HCT116 (cell line): ENCODE results near the gene PLCXD1. TPM values are rescaled to one million over a fixed set of nuclear protein-coding genes. Genes with fewer than 3 reads are reported as not detected.

Experiments used
- ATAC-seq: fragments of 200-7000 bp; cut with Tn5 transposase; 2 replicates; pipeline ENCODE4 v1.9.1; 2020; ENCODE audit warnings: mild to moderate bottlenecking, moderate library complexity
- BruUV-seq: library from RNA; stranded (reverse); fragments of 400-500 nt; replicated peaks from 2 replicates; lab custom pipeline; 2021; lab: Mats Ljungman, UMichigan
- CTCF ChIA-PET: fragments of 300-600 bp; sonication (Branson Sonifier 250); formaldehyde crosslinking; loops from one replicate; lab custom pipeline; 2021; ENCODE audit warnings: antibody characterized with exemption; lab: Charles Lee
- POLR2A ChIA-PET: fragments of 300-600, 350-600 bp; sonication (Branson Sonifier 250); formaldehyde crosslinking; loops from one replicate; lab custom pipeline; 2021; ENCODE audit warnings: antibody characterized with exemption; lab: Charles Lee
- RAD21 ChIA-PET, 2 experiments: fragments of 300-600 bp; sonication (Branson Sonifier 250); formaldehyde crosslinking; loops; one replicate each; lab custom pipeline; 2023; ENCODE audit warnings: low total read pairs in 2 of 2; ENCODE audit not compliant: uncharacterized antibody in 2 of 2, unreplicated experiment in 2 of 2, low non-redundant PET in 1 of 2; lab: Charles Lee
- DNase-seq: peaks from one replicate; pipeline ENCODE4 v3.0.0-alpha.2; 2010; ENCODE audit warnings: low read depth, low spot score
- H2AFZ ChIP-seq: fragments of 200-600 bp; shearing (Covaris generic), sonication (generic); 2 replicates; pipeline ENCODE4 v1.6.1; 2017; ENCODE audit warnings: low read depth, mixed run types, mixed read lengths, antibody characterized with exemption, low read length; ENCODE audit not compliant: poor library complexity, severe bottlenecking
- H3K27ac ChIP-seq: 2 replicates; pipeline ENCODE4 v1.5.1; 2012; ENCODE audit warnings: low read depth, low read length
- H3K27me3 ChIP-seq: fragments of 200-600 bp; sonication (generic); 2 replicates; pipeline ENCODE4 v1.6.1; 2016; ENCODE audit warnings: mixed run types, low read length, mixed read lengths; ENCODE audit not compliant: insufficient read depth
- H3K36me3 ChIP-seq, 2 experiments: fragments of 200-500 bp in 1 of 2; fragments of 200-600 bp in 1 of 2; sonication (Bioruptor generic) in 1 of 2; sonication (generic) in 1 of 2; 2 replicates each; pipeline versions ENCODE4 v1.5.1 to v1.6.1; 2014 to 2016; ENCODE audit warnings: low read length in 2 of 2, inconsistent platforms in 1 of 2, mixed read lengths in 1 of 2, mixed run types in 1 of 2; ENCODE audit not compliant: insufficient read depth in 2 of 2, control insufficient read depth in 1 of 2
- H3K4me1 ChIP-seq, 2 experiments: fragments of 200-600 bp in 1 of 2; sonication (generic) in 1 of 2; 2 replicates each; pipeline versions ENCODE4 v1.5.1 to v1.6.1; 2012 to 2017; ENCODE audit warnings: low read length in 2 of 2, inconsistent platforms in 1 of 2, mild to moderate bottlenecking in 1 of 2, mixed read lengths in 1 of 2, mixed run types in 1 of 2, moderate library complexity in 1 of 2; ENCODE audit not compliant: insufficient read depth in 2 of 2, control insufficient read depth in 1 of 2
- H3K4me2 ChIP-seq: fragments of 200-600 bp; sonication (generic); 2 replicates; pipeline ENCODE4 v1.6.1; 2017; ENCODE audit warnings: mixed run types, low read length, mixed read lengths
- H3K4me3 ChIP-seq, 2 experiments: fragments of 200-600 bp in 1 of 2; sonication (generic) in 1 of 2; replicated peaks in 1 of 2; 2 replicates each; pipeline ENCODE4 v1.5.1; 2011 to 2016; ENCODE audit warnings: low read length in 2 of 2, control low read depth in 1 of 2, low read depth in 1 of 2, mild to moderate bottlenecking in 1 of 2, mixed read lengths in 1 of 2, mixed run types in 1 of 2
- H3K79me2 ChIP-seq: fragments of 200-600 bp; sonication (generic); 2 replicates; pipeline ENCODE4 v1.6.1; 2017; ENCODE audit warnings: mild to moderate bottlenecking, mixed run types, low read length, moderate library complexity, mixed read lengths; ENCODE audit not compliant: insufficient read depth
- H3K9ac ChIP-seq: fragments of 200-600 bp; sonication (generic); 2 replicates; pipeline ENCODE4 v1.6.1; 2016; ENCODE audit warnings: low read length, mixed read lengths
- H3K9me2 ChIP-seq: fragments of 200-600 bp; sonication (generic), shearing (Covaris generic); 2 replicates; pipeline ENCODE4 v1.6.1; 2017; ENCODE audit warnings: mixed run types, mild to moderate bottlenecking, moderate library complexity; ENCODE audit not compliant: insufficient read depth
- H3K9me3 ChIP-seq, 2 experiments: fragments of 200-500 bp in 1 of 2; fragments of 200-600 bp in 1 of 2; sonication (Bioruptor generic) in 1 of 2; sonication (generic) in 1 of 2; 2 replicates each; pipeline ENCODE4 v1.6.1; 2014 to 2017; ENCODE audit warnings: low read length in 2 of 2, mixed read lengths in 2 of 2, inconsistent platforms in 1 of 2, low read depth in 1 of 2, mild to moderate bottlenecking in 1 of 2, mixed run types in 1 of 2, moderate library complexity in 1 of 2; ENCODE audit not compliant: control insufficient read depth in 1 of 2, insufficient read depth in 1 of 2
- H4K20me1 ChIP-seq: fragments of 200-600 bp; sonication (generic), shearing (Covaris generic); 2 replicates; pipeline ENCODE4 v1.6.1; 2017; ENCODE audit warnings: mixed run types, mild to moderate bottlenecking, moderate library complexity; ENCODE audit not compliant: insufficient read depth
- ATF3 ChIP-seq: IDR thresholded peaks from 2 replicates; pipeline ENCODE4 v1.6.1; 2012
- CEBPB ChIP-seq: IDR thresholded peaks from 2 replicates; pipeline ENCODE4 v1.6.1; 2012; ENCODE audit warnings: low read depth
- RAD21 ChIP-seq: IDR thresholded peaks from 2 replicates; pipeline ENCODE4 v1.6.1; 2012; ENCODE audit warnings: low read depth, mild to moderate bottlenecking
- REST ChIP-seq: IDR thresholded peaks from 2 replicates; pipeline ENCODE4 v1.6.1; 2012; ENCODE audit warnings: low read depth
- ZFX ChIP-seq: fragments of 450-650 bp; IDR thresholded peaks from 2 replicates; pipeline ENCODE4 v1.6.1; 2017
- ZNF274 ChIP-seq: fragments of 200-500 bp; sonication (Bioruptor generic); IDR thresholded peaks from 2 replicates; pipeline ENCODE4 v1.6.1; 2014; ENCODE audit warnings: mild to moderate bottlenecking, low read depth, low read length, inconsistent platforms
- intact Hi-C: fragments of 100-400 bp; cut with micrococcal nuclease; formaldehyde crosslinking; loops from 2 replicates; pipeline ENCODE4 v1.10.0; 2022
- total RNA-seq: library from RNA; stranded (reverse); gene quantifications from one replicate; pipeline ENCODE4 v1.2.1, GENCODE V29; 2021; ENCODE audit not compliant: unreplicated experiment

PLCXD1 gene
- total RNA-seq, 1 experiment from 2014 or later = 26.3 TPM

- no peak for TF ChIP-seq REST
- TF ChIP-seq CEBPB = no peak
- no peak for TF ChIP-seq ZNF274
- no peak for TF ChIP-seq RAD21
- no peak for TF ChIP-seq ATF3
- no peak for TF ChIP-seq ZFX
- TF ChIP-seq, all 23 proteins: peak for 0
Observed at GRCh38 chrX:298993-299392, 17.8 kb downstream of the PLCXD1 start (continued).

- Histone ChIP-seq H4K20me1 (no peaks in the 10 kb centered on the region), H3K4me1 (no peaks in the 10 kb centered on the region), H3K27me3 (no peaks in the 10 kb centered on the region), H3K36me3 (0 out of 4 replicates have a peak, but pooled peaks cover 0 to 4% of the 10 kb centered on the region in 2 experiments), H3K4me3 (no peak overlapping the region), H3K9me2 (no peaks in the 10 kb centered on the region), H3K4me2 (no peak overlapping the region), H2AFZ (no peak overlapping the region), H3K79me2 (no peaks in the 10 kb centered on the region), H3K27ac (no peak overlapping the region), H3K9ac (no peak overlapping the region), H3K9me3 (no peaks in the 10 kb centered on the region)
- BruUV-seq = no TSS peak
- no peak for DNase-seq
- POLR2A ChIA-PET = no interaction called here
- RAD21 ChIA-PET = no interaction called here
- TF ChIP-seq CEBPB = no peak
- ATAC-seq = no peak
- CTCF ChIA-PET = no interaction called here
- intact Hi-C loops = no loop called here
Observed at GRCh38 chrX:300334-300733, 19.2 kb downstream of the PLCXD1 start.
